KBM-7 (cell line): Measurements from ENCODE around the gene SKI.

ENCODE experiments used
- DNase-seq: peaks from one replicate; pipeline ENCODE4 v3.0.0-alpha.2; 2015
- in situ Hi-C: fragments of 300-500 bp; cut with MboI; formaldehyde crosslinking; loops from 2 replicates; pipeline ENCODE4 v1.14.3; 2020; ENCODE audit warnings: low sequenced_read_pairs, low pct_unique_long_range_greater_than_20kb, mixed read lengths

SKI gene

DNA sequence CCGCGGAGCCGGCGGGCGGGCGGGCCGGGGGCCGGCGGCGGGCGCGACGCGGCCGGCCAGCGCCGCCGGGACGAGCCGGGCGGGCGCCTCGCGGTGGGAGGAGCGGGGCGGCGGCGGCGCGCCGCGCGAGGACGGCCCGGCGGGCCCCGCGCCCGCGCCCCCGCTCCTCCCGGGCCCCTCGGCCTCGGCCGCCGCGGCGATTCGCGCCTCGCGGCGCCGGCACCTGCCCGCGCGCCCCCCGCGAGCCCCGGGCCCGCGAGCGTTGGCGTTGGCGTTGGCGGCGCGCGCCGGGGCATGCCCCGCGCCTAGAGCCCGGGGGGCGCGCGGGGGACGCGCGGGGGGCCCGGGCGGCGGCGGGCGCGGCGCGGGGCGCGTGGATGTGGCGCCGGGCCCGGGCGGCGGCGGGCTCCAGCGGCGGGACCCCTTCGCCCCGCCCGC lies at the start of gene SKI:
Gene SKI (plus strand): TSS at position 163 of the 438 bp plus-strand sequence. CDS start 448 bp downstream, outside the sequence.
- in situ Hi-C loops: no loop called here

DNA sequence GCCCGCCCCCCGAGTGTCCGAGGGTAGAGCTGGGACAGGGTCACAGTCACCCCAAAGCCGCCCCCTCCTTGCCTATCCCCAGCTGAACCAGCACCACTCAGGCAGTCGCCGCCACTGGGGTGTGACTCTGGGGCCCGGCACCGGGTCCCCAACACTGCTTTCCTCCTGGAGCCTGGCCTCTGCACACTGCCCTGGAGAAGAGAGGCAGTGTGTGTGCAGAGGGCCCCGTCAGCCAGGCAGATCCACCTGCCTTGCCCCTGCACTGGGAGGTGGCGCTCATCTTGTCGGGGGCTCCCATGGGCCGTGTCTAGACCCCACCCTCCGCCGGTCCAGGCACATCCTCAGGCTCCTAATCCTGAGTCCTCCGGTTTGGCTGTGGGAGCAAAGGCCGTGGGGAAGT lies 49.2 kb upstream of the SKI start:
- in situ Hi-C loops: loop anchor here (25.0 kb wide), 1 partner anchor 608 kb away; no protein-coding TSS in a partner anchor
- DNase-seq: no peak

More for the DNA sequence above, at the start of gene SKI:
- DNase-seq: no peak

DNA sequence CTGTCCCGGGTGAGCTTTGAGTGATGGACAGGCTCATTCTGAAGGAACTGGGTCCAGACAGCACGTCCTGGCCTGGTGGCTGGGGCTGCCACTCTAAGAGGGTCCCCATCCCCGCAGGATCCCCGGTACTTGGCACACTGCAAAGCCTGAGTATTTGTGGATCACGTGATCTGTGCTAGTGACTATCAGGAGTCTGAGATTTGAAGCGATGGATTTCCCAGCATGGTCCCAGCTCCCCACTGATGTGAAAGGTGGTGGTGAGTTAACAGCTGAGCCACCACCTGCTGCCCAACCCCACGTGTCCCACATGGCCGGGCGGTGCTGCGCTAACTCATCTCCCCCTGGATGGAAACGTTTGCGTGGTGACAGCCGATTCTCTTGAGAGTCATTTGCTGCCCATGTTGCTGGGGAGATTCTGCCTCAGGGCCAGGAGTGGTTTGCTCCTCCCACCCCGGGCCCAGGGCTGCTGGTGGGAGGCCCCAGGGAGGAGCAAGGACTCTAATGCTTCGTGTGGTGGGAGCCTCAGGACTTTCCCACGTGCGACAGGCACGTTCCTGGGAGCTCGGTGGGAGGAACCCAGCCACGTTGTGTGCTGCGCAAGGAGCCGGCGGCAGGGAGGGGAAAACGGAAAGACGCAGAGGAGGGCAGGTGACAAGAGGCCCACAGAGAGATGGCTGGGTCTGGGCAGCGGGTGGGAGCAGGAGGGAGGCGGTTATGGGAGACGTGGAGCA lies 48.7 kb upstream of the SKI start:
- in situ Hi-C loops: loop anchor here (25.0 kb wide), 1 partner anchor 608 kb away; no protein-coding TSS in a partner anchor

DNA sequence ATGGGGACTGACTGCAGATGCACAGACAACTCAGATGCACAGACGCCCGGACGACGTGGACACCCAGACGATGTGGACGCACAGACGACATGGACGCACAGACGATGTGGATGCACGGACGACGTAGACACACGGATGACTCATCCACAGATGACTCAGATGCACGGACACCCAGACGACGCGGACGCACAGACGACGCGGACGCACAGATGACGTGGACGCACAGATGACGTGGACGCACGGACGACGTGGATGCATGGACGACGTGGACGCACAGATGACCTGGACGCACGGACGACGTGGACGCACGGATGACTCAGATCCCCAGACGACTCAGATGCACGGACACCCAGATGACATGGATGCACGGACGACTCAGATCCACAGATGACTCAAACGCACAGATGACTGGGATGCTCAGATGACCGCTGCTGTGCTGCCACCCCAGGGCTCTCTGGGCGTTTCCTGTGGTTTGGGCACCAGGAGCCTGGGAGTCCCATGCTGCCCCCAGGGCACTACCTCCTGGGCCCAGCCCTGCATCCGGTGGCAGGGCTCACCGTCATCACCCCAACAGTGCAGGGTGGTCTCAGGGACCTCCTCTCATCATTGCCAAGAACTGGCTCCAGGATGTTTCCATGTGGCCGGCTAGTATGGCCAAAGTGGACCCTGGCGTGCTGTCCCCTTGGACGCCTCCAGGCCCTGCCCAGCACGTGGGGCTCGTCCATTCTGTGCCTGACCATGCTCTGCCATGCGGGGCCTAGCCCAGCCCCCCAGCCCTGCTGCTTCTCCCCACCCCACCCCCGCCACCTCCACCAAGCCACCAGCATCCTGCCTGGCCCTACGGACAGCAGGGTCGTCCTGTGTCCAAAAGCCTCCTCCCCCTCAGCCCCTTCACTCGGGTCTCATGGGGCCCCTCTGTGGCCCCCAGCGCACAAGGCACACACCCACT lies 47.5 kb upstream of the SKI start:
- in situ Hi-C loops: loop anchor here (25.0 kb wide), 1 partner anchor 607 kb away; no protein-coding TSS in a partner anchor
- no peak for DNase-seq

More for the DNA sequence above, 48.7 kb upstream of the SKI start:
- DNase-seq: no peak

DNA sequence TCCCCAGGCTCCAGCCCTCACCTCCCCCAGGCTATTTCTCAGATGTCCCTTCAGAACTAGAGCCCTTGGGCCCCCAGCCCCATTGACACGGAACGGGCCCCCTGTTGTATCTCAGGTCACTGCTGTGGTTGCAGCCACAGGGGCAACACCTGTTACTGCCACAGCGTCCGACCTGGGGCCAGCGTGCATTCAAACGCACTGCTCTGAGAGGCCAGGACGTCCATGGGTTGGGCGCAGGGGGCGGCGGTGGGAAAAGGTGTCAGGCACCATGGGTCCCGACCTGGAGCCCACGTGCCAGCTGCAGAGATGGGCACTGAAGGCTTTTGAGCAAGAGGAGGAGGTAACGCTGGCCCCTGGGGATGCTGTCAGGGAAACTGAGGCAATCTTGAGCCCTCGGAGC lies 46.8 kb upstream of the SKI start:
- no peak for DNase-seq
- in situ Hi-C loops: loop anchor here (25.0 kb wide), 1 partner anchor 606 kb away; no protein-coding TSS in a partner anchor

DNA sequence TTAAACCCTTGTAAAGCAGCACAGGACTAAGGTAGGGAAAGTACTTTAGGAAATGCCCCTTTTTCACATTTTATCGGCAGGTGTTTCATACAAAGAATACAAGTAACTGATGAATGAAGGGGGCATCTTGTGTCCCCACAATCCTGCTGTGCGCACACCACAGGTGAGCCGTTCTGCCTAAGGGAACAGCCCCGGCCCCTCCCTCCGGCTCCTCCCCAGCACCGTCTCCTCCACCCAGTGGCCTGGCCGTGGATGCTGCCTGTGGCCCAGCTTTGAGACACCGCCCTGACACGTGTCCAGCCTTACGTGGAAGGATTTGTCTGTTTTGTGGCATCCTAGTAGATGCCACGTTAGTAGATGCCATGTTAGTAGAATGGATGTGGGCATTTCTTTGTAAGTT lies 46.4 kb upstream of the SKI start:
- in situ Hi-C loops: loop anchor here (25.0 kb wide), 1 partner anchor 606 kb away; no protein-coding TSS in a partner anchor
- no peak for DNase-seq

DNA sequence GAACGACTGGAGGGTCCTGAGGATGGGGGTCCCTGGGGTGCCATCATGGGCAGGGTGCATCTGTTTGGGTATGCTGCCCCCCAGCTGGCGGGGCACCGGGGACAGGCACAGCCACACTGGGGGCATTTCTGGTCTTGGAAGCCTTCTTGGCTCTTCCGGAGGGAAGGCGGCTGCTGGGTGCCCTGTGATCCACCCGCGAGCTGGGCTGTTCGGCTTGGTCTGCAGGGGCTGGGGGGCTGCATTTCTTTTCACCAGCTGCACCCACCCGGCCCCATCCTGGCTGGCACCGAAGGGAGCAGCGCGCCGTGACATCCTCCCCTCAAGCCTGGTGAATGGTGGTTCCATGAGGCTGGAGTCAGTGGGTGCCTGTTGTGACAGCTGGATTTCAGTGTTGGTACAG lies 45.7 kb upstream of the SKI start:
- in situ Hi-C loops: loop anchor here (25.0 kb wide), 1 partner anchor 605 kb away; no protein-coding TSS in a partner anchor
- DNase-seq: no peak

DNA sequence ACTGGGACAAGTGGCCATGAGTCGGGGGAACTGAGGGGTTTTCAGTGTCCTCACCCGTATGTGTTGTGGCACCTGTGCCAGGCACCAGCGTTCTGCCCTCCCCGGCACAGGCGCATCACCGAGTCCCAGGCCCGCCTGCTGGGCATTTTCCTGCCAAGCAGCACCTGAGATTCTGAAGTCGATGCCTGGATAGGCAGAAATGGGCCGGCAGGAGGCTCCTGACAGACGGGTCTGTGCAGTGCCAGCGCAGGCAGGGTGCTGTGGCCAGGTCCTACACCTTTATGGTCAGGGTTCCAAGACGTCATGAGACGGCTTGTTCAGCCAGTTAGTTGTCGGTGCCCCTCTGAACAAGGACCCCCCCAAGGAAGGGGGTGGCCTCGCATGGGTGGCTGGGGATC lies 44.2 kb upstream of the SKI start:
- DNase-seq: no peak
- in situ Hi-C loops: loop anchor here (25.0 kb wide), 1 partner anchor 603 kb away; no protein-coding TSS in a partner anchor

DNA sequence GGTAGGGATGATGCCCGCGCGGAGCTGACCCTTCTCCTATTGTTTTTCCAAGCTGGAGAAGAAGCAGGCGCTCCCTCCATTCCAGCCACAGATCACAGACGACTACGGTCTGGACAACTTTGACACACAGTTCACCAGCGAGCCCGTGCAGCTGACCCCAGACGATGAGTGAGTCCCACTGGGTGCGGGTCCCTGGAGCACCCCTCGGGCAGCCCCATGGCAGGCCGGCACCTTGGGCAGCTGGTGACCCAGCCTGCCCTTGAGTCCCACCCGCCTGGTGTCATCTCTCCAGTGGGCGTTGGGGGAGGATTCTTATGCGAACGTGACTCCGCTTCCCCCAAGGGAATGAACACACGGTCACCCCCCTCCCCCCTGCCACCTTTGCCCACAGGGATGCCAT lies 43.6 kb upstream of the SKI start:
- in situ Hi-C loops: loop anchor here (25.0 kb wide), 1 partner anchor 603 kb away; no protein-coding TSS in a partner anchor
- no peak for DNase-seq

DNA sequence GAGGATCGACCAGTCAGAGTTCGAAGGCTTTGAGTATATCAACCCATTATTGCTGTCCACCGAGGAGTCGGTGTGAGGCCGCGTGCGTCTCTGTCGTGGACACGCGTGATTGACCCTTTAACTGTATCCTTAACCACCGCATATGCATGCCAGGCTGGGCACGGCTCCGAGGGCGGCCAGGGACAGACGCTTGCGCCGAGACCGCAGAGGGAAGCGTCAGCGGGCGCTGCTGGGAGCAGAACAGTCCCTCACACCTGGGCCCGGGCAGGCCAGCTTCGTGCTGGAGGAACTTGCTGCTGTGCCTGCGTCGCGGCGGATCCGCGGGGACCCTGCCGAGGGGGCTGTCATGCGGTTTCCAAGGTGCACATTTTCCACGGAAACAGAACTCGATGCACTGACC lies 43.2 kb upstream of the SKI start:
- DNase-seq: no peak
- in situ Hi-C loops: loop anchor here (25.0 kb wide), 1 partner anchor 602 kb away; no protein-coding TSS in a partner anchor

DNA sequence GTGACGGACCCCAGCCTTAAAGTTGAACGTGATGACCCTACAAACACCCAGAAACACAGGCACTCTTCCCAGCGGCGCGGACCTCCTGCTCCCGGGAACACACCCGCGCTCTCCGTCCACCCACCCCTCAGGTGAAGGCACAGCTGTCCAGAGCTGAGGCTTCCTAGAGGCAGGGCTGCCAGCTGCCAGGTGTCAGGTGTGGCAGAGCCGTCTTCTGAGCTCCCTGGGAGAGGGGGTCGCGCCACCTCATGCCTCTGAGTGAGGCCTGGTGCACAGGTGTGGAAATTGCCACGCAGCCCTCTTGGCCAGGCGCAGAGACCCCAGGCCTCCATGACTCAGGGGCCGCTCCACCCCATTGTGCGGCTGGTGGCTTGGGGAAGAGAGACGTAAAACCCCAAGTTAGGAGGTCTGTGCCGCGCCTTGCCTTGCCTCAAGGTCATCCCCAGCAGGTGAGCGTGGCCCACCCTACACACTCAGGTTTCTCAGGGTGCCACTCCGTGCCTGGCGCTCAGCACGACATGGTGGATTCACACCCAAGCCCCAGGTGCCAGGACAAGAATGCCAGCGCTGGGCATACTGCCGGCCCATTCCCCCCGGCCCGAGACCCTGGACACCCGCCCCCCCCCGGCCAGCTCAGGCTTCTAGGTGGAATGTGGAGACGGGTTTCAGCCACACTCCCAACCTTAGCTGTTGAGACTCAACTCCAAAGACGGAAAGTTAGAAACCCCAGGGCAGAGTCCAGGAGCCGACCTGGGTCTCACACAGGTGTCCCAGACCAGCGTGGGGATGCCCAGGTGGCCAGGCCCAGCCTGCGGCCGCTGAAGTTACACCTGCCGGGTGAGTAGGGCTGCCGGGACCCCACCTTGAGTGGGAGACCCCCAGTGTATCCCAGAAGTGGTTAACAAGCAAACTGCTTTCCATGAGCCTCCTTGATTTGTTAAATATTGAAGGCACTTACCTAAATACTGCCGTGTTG lies 42.0 kb upstream of the SKI start:
- in situ Hi-C loops: loop anchor here (25.0 kb wide), 1 partner anchor 601 kb away; no protein-coding TSS in a partner anchor
- no peak for DNase-seq

DNA sequence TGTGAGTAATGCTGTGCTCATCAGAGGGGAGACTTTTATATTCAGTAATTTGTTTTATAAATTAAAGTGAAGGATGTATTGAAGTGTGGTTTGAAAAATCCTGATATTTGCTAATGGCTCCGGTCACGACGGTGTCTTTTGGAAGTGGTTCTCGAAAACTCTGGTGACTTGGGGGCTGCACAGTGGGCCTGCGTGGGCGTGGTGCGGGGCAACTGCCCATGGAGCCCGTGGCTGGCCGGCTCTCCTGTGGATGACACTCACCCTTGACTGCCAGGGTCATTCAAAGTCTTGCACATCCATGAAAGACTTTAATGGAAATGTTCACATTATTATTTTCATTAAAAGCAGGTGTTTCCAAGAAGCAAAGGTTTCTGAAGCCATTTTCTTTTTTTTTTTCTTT lies 41.2 kb upstream of the SKI start:
- in situ Hi-C loops: loop anchor here (25.0 kb wide), 1 partner anchor 600 kb away; no protein-coding TSS in a partner anchor

DNA sequence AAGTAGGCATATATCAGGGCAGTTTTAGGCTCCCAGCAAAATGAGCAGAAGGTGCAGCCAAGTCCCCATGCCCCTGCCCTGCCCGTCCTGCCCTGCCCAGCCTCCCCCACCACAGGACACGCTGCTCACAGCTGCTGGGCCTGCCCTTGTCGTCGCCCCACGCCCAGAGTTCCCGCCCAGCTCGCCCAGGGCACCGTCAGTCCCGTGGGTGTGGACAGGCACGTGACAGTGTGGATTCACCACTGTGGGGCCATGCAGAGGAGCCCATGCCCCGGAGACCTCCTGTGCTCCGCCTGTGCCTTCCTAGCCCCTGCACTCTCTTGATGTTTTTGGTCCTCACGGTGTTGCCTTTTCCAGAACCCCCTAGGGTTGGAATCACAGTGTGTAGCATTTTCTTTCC lies 40.5 kb upstream of the SKI start:
- in situ Hi-C loops: loop anchor here (25.0 kb wide), 1 partner anchor 600 kb away; no protein-coding TSS in a partner anchor
- DNase-seq: no peak

More for the DNA sequence above, 41.2 kb upstream of the SKI start:
- no peak for DNase-seq

DNA sequence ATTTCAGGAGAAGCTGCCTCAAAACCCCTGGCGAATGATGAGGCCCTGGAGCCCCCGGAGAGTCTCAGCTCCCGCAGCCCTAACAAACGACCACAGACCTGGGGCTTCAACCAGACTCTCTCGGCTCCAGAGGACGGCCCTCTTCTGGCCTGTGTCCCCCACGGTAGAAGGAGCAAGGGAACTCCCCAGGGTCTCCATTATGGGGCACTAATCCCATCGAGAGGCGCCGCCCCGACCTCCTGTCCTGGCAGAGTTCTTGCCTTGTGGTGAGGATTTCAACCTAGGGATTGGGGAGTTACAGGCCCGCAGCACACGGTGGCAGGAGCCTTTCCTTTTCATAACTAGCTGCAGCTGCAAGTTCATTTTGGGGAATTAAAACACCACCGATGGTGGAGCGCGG lies 39.8 kb upstream of the SKI start:
- DNase-seq: no peak
- in situ Hi-C loops: loop anchor here (25.0 kb wide), 1 partner anchor 599 kb away; no protein-coding TSS in a partner anchor

DNA sequence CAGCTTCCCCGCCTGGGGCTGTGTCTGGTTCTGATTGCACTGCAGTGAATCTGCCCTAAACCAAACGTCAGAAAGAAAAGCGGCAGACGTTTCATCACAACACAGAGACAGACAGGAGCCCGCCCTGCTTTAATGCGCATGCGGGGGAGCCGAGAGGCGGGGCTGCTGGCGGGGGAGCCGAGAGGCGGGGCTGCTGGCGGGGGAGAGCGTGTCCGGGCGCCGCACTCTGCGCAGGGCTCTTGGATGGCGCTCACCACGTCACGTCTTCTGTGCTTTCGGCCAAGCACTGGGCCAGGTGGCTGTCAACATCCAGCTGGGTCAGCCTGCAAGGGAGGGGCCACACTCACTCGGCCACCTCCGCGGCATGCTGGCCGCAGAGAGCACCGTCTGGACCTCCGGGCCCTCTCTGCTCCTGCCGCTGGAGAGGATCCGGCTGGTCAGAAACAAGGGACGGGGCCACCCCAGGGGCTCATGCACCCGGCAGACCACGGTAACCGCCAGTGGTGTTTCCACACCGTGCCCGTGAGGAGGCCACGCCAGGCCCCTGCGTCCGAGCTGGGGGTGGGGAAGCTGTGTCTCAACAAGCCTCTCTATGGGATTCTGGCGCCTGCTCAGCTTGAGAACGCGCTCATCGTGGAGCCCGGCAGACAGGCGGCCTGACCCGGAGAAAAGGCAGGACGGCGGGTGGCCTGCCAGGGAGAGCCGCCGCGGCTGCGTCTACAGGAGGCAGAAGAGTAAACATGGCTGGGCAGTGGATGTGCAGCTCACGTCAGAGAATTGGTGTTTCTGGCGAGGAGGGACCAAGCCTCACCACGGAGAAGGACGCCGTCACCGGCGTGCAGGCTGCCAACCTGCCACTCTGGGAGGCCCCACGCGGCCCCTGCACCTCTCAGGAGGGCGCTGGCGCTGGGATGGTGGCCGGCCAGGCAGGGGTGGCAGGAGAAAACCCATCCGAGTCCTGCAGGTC lies 38.4 kb upstream of the SKI start:
- no peak for DNase-seq
- in situ Hi-C loops: loop anchor here (10.0 to 25.0 kb wide), 2 partner anchors 185 to 598 kb away; no protein-coding TSS in a partner anchor

DNA sequence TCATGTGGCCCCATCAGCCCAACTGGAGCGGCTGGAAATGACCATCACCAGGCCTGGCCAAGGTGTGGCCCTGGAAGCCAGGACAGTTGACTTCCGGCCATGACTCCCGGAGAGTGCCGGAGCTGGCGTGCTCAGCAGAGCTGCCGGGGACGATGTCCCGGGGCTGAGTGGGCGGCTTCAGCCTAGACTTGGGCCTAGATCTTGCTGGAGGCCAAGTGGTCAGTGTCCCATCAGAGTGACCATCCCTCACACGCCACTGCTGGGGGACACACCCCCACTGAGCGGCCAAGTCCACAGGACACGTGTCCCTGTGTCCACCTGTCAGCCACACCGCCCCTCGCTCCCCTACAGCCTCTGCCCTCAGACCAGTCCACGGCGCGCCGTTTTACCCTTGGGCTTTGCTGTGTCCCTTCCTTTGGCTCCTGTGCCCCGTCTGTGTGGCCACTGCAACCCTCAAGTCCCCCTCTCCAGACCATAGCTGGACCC lies 37.6 kb upstream of the SKI start:
- DNase-seq: no peak
- in situ Hi-C loops: loop anchor here (10.0 to 25.0 kb wide), 2 partner anchors 184 to 597 kb away; no protein-coding TSS in a partner anchor
